GM23338 (cell line): Measurements from ENCODE around the gene R3HCC1L. TPM values are rescaled to one million over a fixed set of nuclear protein-coding genes. Genes with fewer than 3 reads are reported as not detected.

ENCODE experiments used
- ATAC-seq: fragments of 200-7000 bp; cut with Tn5 transposase; 3 replicates; pipeline ENCODE4 v1.9.1; 2020
- DNase-seq: peaks from one replicate; pipeline ENCODE4 v3.0.0-alpha.2; 2015; ENCODE audit warnings: low spot score
- H2AFZ ChIP-seq: fragments of 200-600 bp; sonication (generic); 2 replicates; pipeline ENCODE4 v1.8.0; 2016; ENCODE audit warnings: antibody characterized with exemption, mild to moderate bottlenecking, moderate library complexity
- H3F3A ChIP-seq: fragments of 200-600 bp; sonication (generic); replicated peaks from 2 replicates; pipeline ENCODE4 v1.8.0; 2017; ENCODE audit warnings: antibody characterized with exemption, mixed run types, low read depth
- H3K27ac ChIP-seq: fragments of 200-600 bp; sonication (generic); 2 replicates; pipeline ENCODE4 v1.6.1; 2016; ENCODE audit warnings: low read depth
- H3K27me3 ChIP-seq: fragments of 200-600 bp; sonication (generic); 2 replicates; pipeline ENCODE4 v1.8.0; 2016; ENCODE audit warnings: mild to moderate bottlenecking, mixed run types, moderate library complexity; ENCODE audit not compliant: insufficient read depth
- H3K36me3 ChIP-seq: fragments of 200-600 bp; sonication (generic); 2 replicates; pipeline ENCODE4 v1.8.0; 2016; ENCODE audit warnings: mild to moderate bottlenecking; ENCODE audit not compliant: insufficient read depth
- H3K4me1 ChIP-seq: fragments of 200-600 bp; sonication (generic); 2 replicates; pipeline ENCODE4 v1.8.0; 2016; ENCODE audit warnings: mild to moderate bottlenecking, moderate library complexity; ENCODE audit not compliant: insufficient read depth
- H3K4me2 ChIP-seq: fragments of 200-600 bp; sonication (generic); 2 replicates; pipeline ENCODE4 v1.7.1; 2017; ENCODE audit warnings: mixed run types
- H3K4me3 ChIP-seq: fragments of 200-600 bp; sonication (generic); 2 replicates; pipeline ENCODE4 v1.6.1; 2016; ENCODE audit warnings: mixed run types
- H3K79me2 ChIP-seq: fragments of 200-600 bp; sonication (generic); replicated peaks from 2 replicates; pipeline ENCODE4 v1.8.0; 2017; ENCODE audit warnings: mild to moderate bottlenecking; ENCODE audit not compliant: insufficient read depth
- H3K9me2 ChIP-seq: fragments of 200-600 bp; sonication (generic); 2 replicates; pipeline ENCODE4 v1.8.0; 2017; ENCODE audit not compliant: insufficient read depth
- H4K20me1 ChIP-seq: fragments of 200-600 bp; sonication (generic); replicated peaks from 2 replicates; pipeline ENCODE4 v1.8.0; 2017; ENCODE audit warnings: mild to moderate bottlenecking; ENCODE audit not compliant: insufficient read depth
- H3K27ac Mint-ChIP-seq: 2 replicates; pipeline ENCODE4 v1.8.0; 2020; ENCODE audit warnings: inconsistent platforms, mild to moderate bottlenecking, moderate library complexity, mixed read lengths
- H3K27me3 Mint-ChIP-seq: 3 replicates; pipeline ENCODE4 v1.8.0; 2022; ENCODE audit warnings: low read depth, mild to moderate bottlenecking, moderate library complexity, mixed read lengths, inconsistent platforms; ENCODE audit not compliant: insufficient read depth, poor library complexity
- H3K36me3 Mint-ChIP-seq: 3 replicates; pipeline ENCODE4 v1.8.0; 2021; ENCODE audit warnings: low read depth, mild to moderate bottlenecking, inconsistent platforms, moderate library complexity, mixed read lengths
- H3K4me1 Mint-ChIP-seq: 3 replicates; pipeline ENCODE4 v1.8.0; 2020; ENCODE audit warnings: mild to moderate bottlenecking, inconsistent platforms, mixed read lengths
- H3K4me3 Mint-ChIP-seq: 3 replicates; pipeline ENCODE4 v1.8.0; 2021; ENCODE audit warnings: moderate library complexity, mild to moderate bottlenecking, inconsistent platforms, mixed read lengths
- H3K9me3 Mint-ChIP-seq: 3 replicates; pipeline ENCODE4 v1.8.0; 2020; ENCODE audit warnings: moderate library complexity, mild to moderate bottlenecking, inconsistent platforms, mixed read lengths
- CREB1 ChIP-seq: fragments of 250-450 bp; sonication (Bioruptor Pico); IDR thresholded peaks from 2 replicates; pipeline ENCODE4 v1.5.0; 2020; ENCODE audit warnings: low read depth, mild to moderate bottlenecking, moderate library complexity
- ETS1 ChIP-seq: IDR thresholded peaks from 2 replicates; pipeline ENCODE4 v1.6.1; 2016; ENCODE audit warnings: antibody characterized with exemption
- NANOG ChIP-seq: IDR thresholded peaks from 2 replicates; pipeline ENCODE4 v1.6.1; 2016; ENCODE audit warnings: antibody characterized with exemption, borderline replicate concordance
- POLR2AphosphoS5 ChIP-seq: IDR thresholded peaks from 2 replicates; pipeline ENCODE4 v1.6.1; 2016; ENCODE audit warnings: antibody characterized with exemption, low read depth
- STAT1 ChIP-seq: IDR thresholded peaks from one replicate; pipeline ENCODE4 v1.6.1; 2016; ENCODE audit warnings: antibody characterized with exemption; ENCODE audit not compliant: unreplicated experiment
- ZNF331 ChIP-seq: fragments of 250-450 bp; sonication (Bioruptor Pico); IDR thresholded peaks from 2 replicates; pipeline ENCODE4 v1.5.0; 2020; ENCODE audit warnings: low read depth, mild to moderate bottlenecking, moderate library complexity
- ZNF462 ChIP-seq: fragments of 250-450 bp; sonication (Bioruptor Pico); IDR thresholded peaks from 2 replicates; pipeline ENCODE4 v1.5.0; 2020; ENCODE audit warnings: mild to moderate bottlenecking, moderate library complexity
- polyA plus RNA-seq: library from polyadenylated mRNA; unstranded; fragments of >200 nt; fragmentation: Nextera tagmentation; extraction: Ambion mirVana; gene quantifications from 2 replicates; pipeline ENCODE4 v1.2.1, GENCODE V29; 2016
- total RNA-seq: library from RNA; depleted of rRNA; stranded (reverse); fragments of >200 nt; shearing (Covaris generic); gene quantifications from 2 replicates; pipeline ENCODE4 v1.2.3, GENCODE V29; 2014
- TF ChIP-seq, protein P1 (sequence below), 2 experiments: fragments of 200-600 bp in 1 of 2; sonication (generic) in 1 of 2; conservative IDR thresholded peaks; 2 replicates each; pipeline versions ENCODE4 v1.5.1 to v1.6.1; 2016 to 2017; ENCODE audit warnings: antibody characterized with exemption in 2 of 2, low read depth in 2 of 2, mild to moderate bottlenecking in 2 of 2, moderate library complexity in 1 of 2

Gene R3HCC1L
- total and polyA plus RNA-seq, 2 experiments from 2014 or later = 9.3 to 15.8 TPM

DNA sequence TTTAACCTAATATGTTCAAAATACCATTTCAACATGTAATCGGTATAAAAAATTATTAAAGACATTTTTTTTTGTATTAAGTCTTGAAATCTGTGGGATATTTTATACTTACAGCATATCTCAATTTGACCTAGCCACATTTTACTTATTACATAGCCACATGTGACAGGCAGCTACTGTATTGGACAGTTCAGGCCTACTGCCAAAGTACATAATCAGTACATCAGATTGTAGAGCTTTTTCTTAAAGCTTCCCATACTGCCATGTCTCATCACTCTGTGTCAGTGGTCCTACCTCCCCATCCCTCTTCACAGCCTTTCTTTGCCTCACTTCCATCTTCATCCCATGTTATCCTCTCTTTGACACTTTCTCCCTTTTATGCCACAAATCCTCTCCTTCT, 90.5 kb downstream of the R3HCC1L start:
- no peak for ATAC-seq
- peaks cover 8% of the 10 kb centered on the region; the same call in 2 of the 3 replicates for H3K4me1 Mint-ChIP-seq
- H3K79me2 ChIP-seq = peaks cover 29% of the 10 kb centered on the region

More for the DNA sequence above, 90.5 kb downstream of the R3HCC1L start:
- no peak overlapping the region for H3K27ac Mint-ChIP-seq
- 0 out of 2 replicates have a peak, but pooled peaks cover 2% of the 10 kb centered on the region for H4K20me1 ChIP-seq
- H3K27me3 Mint-ChIP-seq = peaks cover 2% of the 10 kb centered on the region
- no peak overlapping the region for H3K4me2 ChIP-seq
- DNase-seq = no peak
- no peaks in the 10 kb centered on the region for H3K27me3 ChIP-seq
- H3K4me3 Mint-ChIP-seq = no peak overlapping the region
- no peaks in the 10 kb centered on the region for H3K4me1 ChIP-seq
- H2AFZ ChIP-seq = no peak overlapping the region
- H3K36me3 Mint-ChIP-seq = peaks cover 9% of the 10 kb centered on the region; the same call in 2 of the 3 replicates
- no peaks in the 10 kb centered on the region for H3K9me2 ChIP-seq
- H3K27ac ChIP-seq = no peak overlapping the region
- TF ChIP-seq, protein P1, sequence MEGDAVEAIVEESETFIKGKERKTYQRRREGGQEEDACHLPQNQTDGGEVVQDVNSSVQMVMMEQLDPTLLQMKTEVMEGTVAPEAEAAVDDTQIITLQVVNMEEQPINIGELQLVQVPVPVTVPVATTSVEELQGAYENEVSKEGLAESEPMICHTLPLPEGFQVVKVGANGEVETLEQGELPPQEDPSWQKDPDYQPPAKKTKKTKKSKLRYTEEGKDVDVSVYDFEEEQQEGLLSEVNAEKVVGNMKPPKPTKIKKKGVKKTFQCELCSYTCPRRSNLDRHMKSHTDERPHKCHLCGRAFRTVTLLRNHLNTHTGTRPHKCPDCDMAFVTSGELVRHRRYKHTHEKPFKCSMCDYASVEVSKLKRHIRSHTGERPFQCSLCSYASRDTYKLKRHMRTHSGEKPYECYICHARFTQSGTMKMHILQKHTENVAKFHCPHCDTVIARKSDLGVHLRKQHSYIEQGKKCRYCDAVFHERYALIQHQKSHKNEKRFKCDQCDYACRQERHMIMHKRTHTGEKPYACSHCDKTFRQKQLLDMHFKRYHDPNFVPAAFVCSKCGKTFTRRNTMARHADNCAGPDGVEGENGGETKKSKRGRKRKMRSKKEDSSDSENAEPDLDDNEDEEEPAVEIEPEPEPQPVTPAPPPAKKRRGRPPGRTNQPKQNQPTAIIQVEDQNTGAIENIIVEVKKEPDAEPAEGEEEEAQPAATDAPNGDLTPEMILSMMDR (conservative IDR thresholded peaks at IDR 0.05; ENCODE audit: low read depth in 2 of 2) = no peak
- TF ChIP-seq CREB1 (CRISPR knock-in tag) (no peak), POLR2AphosphoS5 (no peak), STAT1 (no peak), ZNF462 (no peak), ETS1 (no peak), ZNF331 (CRISPR knock-in tag) (no peak), NANOG (no peak)
- H3F3A ChIP-seq = no peaks in the 10 kb centered on the region
- no peaks in the 10 kb centered on the region for H3K36me3 ChIP-seq
- H3K4me3 ChIP-seq = no peak overlapping the region
- peaks cover 12% of the 10 kb centered on the region; the same call in 2 of the 3 replicates for H3K9me3 Mint-ChIP-seq
